GM19452 (cell line): ENCODE data around the gene NNMT.

Source experiments
- ATAC-seq: cut with Tn5 transposase; IDR thresholded peaks from one replicate; pipeline ENCODE4 v1.9.1; 2021; ENCODE audit not compliant: unreplicated experiment

NNMT gene

GRCh38 chr11:114262681-114263512 is 33.3 kb upstream of the NNMT start:
- ATAC-seq = no peak

- ATAC-seq = no peak
Measured at GRCh38 chr11:114263513-114264170, 32.6 kb upstream of the NNMT start.

GRCh38 chr11:114264381-114264780 is 31.8 kb upstream of the NNMT start:
- no peak for ATAC-seq

- no peak for ATAC-seq
Measured at GRCh38 chr11:114265122-114265878, 30.9 kb upstream of the NNMT start.

GRCh38 chr11:114269498-114269897 is 26.7 kb upstream of the NNMT start:
- ATAC-seq = no peak

GRCh38 chr11:114270531-114271270 is 25.5 kb upstream of the NNMT start:
- ATAC-seq = no peak

- ATAC-seq = no peak
Measured at GRCh38 chr11:114271316-114271715, 24.9 kb upstream of the NNMT start.

- no peak for ATAC-seq
Measured at GRCh38 chr11:114272311-114272710, 23.9 kb upstream of the NNMT start.

- no peak for ATAC-seq
Measured at GRCh38 chr11:114273071-114273470, 23.1 kb upstream of the NNMT start.

GRCh38 chr11:114273890-114274635 is 22.1 kb upstream of the NNMT start:
- ATAC-seq = no peak

- no peak for ATAC-seq
Measured at GRCh38 chr11:114274637-114275036, 21.6 kb upstream of the NNMT start.

GRCh38 chr11:114275280-114275679 is 20.9 kb upstream of the NNMT start:
- ATAC-seq = no peak

GRCh38 chr11:114276077-114276476 is 20.1 kb upstream of the NNMT start:
- ATAC-seq = no peak

GRCh38 chr11:114277637-114278341 is 18.4 kb upstream of the NNMT start:
- no peak for ATAC-seq

GRCh38 chr11:114278342-114279065 is 17.7 kb upstream of the NNMT start:
- ATAC-seq = no peak

- no peak for ATAC-seq
Measured at GRCh38 chr11:114279792-114280546, 16.2 kb upstream of the NNMT start.

- no peak for ATAC-seq
Measured at GRCh38 chr11:114280696-114281095, 15.5 kb upstream of the NNMT start.

- no peak for ATAC-seq
Measured at GRCh38 chr11:114281388-114281956, 14.7 kb upstream of the NNMT start.
